ENCODE measurements around the gene NOL6. TPM values are rescaled to one million over a fixed set of nuclear protein-coding genes. Genes with fewer than 3 reads are reported as not detected.
"Not testable (repeated sequence)": the region's sequence is repeated elsewhere in the genome, so short reads cannot be mapped to it uniquely, and the experiment has no call there.

Gene NOL6
- total RNA-seq, result 28.6 TPM

GRCh38 chr9:33473643-33474352 is at the start of gene NOL6:
Gene NOL6, minus strand, starts transcription at chr9:33473924. Its CDS starts 82 bp downstream, at chr9:33473842.
- H3K4me3 ChIP-seq, result peak within 1 kb of the TSS; percentile 74 to 98
- no peaks in the 10 kb centered on the region for H3K27me3 ChIP-seq
- peak; percentile 96 to 99 for DNase-seq (ENCODE audit: low spot score in 2 of 2)
- peak within 1 kb of the TSS; percentile 61 to 64 for H3K27ac ChIP-seq
- intact Hi-C loops (cut with DNase I), result loop anchor here (5.0 kb wide), 1 partner anchor 181 kb away; the partner anchor contains the start of gene NFX1
- peaks cover 29 to 30% of the 10 kb centered on the region in 2 donors for H3K36me3 ChIP-seq
- no peaks in the 10 kb centered on the region for H3K9me3 ChIP-seq
- peaks cover 8 to 10% of the 10 kb centered on the region in 2 donors for H3K4me1 ChIP-seq
- no peak for TF ChIP-seq CTCF (IDR thresholded peaks at IDR 0.05)

GRCh38 chr9:33521861-33522260 is 48.1 kb upstream of the NOL6 start:
- intact Hi-C loops (cut with DNase I); H3K27me3 ChIP-seq; H3K9me3 ChIP-seq; H3K27ac ChIP-seq; H3K4me3 ChIP-seq; DNase-seq (ENCODE audit: low spot score in 2 of 2); H3K36me3 ChIP-seq: not testable (repeated sequence)
- H3K4me1 ChIP-seq, result peaks cover 0 to 11% of the 10 kb centered on the region in 2 donors

DNA sequence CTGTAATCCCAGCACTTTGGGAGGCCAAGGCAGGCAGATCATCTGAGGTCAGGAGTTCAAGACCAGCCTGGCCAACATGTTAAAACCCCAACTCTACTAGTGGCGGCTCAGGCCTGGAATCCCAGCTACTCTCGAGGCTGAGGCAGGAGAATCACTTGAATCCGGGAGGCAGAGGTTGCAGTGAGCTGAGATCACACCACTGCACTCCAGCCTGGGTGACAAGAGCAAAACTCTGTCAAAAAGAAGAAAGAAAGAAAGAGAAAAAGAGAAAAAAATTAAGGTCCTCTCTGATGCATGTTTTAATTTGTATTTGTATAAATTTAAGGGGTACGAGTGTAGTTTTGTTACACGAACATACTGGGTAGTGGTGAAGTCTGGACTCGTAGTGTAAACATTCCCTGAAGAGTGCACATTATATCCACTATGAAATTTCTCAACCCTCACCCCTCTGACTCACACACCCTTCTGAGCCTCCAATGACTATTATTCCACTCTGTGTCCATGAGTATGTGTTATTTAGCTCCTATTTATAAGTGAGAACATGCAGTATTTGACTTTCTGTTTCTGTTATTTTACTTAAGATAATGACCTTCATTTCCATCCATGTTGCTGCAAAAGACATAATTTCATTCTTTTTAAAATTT is 44.3 kb upstream of the NOL6 start:
- not testable (repeated sequence) for DNase-seq (ENCODE audit: low spot score in 2 of 2); H3K9me3 ChIP-seq; H3K27ac ChIP-seq; H3K4me1 ChIP-seq; H3K36me3 ChIP-seq; H3K27me3 ChIP-seq; H3K4me3 ChIP-seq
- intact Hi-C loops (cut with DNase I), result loop anchor here (5.0 kb wide), 1 partner anchor 116 kb away; the partner anchor contains the start of gene AQP7

GRCh38 chr9:33517373-33517772 is 43.6 kb upstream of the NOL6 start:
- TF ChIP-seq CTCF (IDR thresholded peaks at IDR 0.05), result peak in 2 of 3 experiments; percentile 41 to 57

GRCh38 chr9:33516397-33516796 is 42.7 kb upstream of the NOL6 start:
- intact Hi-C loops (cut with DNase I), result loop anchor here (5.0 kb wide), 1 partner anchor 114 kb away; the partner anchor contains the start of gene AQP7
- not testable (repeated sequence) for H3K27ac ChIP-seq; H3K4me3 ChIP-seq; H3K4me1 ChIP-seq; DNase-seq (ENCODE audit: low spot score in 2 of 2); H3K27me3 ChIP-seq; H3K9me3 ChIP-seq; H3K36me3 ChIP-seq

More at GRCh38 chr9:33517373-33517772, 43.6 kb upstream of the NOL6 start:
- Histone ChIP-seq H3K4me1 (no peaks in the 10 kb centered on the region), H3K36me3 (no peaks in the 10 kb centered on the region), H3K4me3 (no peak overlapping the region), H3K27ac (no peak overlapping the region), H3K9me3 (no peaks in the 10 kb centered on the region), H3K27me3 (no peaks in the 10 kb centered on the region)
- intact Hi-C loops (cut with DNase I), result loop anchor here (5.0 kb wide), 1 partner anchor 115 kb away; the partner anchor contains the start of gene AQP7
- DNase-seq (ENCODE audit: low spot score in 2 of 2), result no peak

- H3K36me3 ChIP-seq; H3K4me1 ChIP-seq; H3K9me3 ChIP-seq; H3K27ac ChIP-seq; DNase-seq (ENCODE audit: low spot score in 2 of 2); H3K4me3 ChIP-seq; H3K27me3 ChIP-seq: not testable (repeated sequence)
- intact Hi-C loops (cut with DNase I), result loop anchor here (5.0 kb wide), 1 partner anchor 113 kb away; the partner anchor contains the start of gene AQP7
Observed at GRCh38 chr9:33515342-33515995, 41.7 kb upstream of the NOL6 start.

- H3K36me3 ChIP-seq; intact Hi-C loops (cut with DNase I); DNase-seq (ENCODE audit: low spot score in 2 of 2); H3K27me3 ChIP-seq; H3K27ac ChIP-seq; H3K9me3 ChIP-seq; H3K4me3 ChIP-seq; H3K4me1 ChIP-seq: not testable (repeated sequence)
Observed at GRCh38 chr9:33512535-33512934, 38.8 kb upstream of the NOL6 start.

DNA sequence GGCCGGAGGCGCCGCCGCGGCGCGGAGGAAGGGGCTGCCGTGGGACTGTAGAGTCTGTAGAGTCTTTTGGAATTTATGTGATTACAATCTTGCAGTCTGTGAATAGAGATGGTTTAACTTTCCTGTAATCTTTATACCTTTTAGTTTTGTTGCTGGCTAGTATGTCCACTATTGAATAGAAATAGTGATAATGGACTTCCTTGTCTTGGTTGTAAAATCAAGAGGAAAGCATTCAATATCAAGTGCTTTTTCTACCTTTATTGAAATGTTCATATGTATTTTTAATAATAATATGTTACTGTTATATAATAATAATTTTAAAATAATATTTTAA is 37.4 kb upstream of the NOL6 start:
- peak overlapping the region; percentile 70 to 83 for H3K4me3 ChIP-seq
- H3K27me3 ChIP-seq; intact Hi-C loops (cut with DNase I); H3K4me1 ChIP-seq; H3K9me3 ChIP-seq; H3K36me3 ChIP-seq; DNase-seq (ENCODE audit: low spot score in 2 of 2): not testable (repeated sequence)
- peak overlapping the region; percentile 81 to 83 for H3K27ac ChIP-seq

All from ascending aorta (tissue), 2 donors.